Lower leg skin (tissue), 3 donors: ENCODE results near the gene TMEM94.

Experiments used
- CTCF ChIP-seq, 3 donors: fragments of 450-650 bp; IDR thresholded peaks; one replicate each; pipeline ENCODE4 v1.5.1; 2016; ENCODE audit warnings: antibody characterized with exemption in 3 of 3, mild to moderate bottlenecking in 3 of 3, moderate library complexity in 2 of 3
- POLR2A ChIP-seq, 2 donors: fragments of 450-650 bp; IDR thresholded peaks; one replicate each; pipeline ENCODE4 v1.6.1; 2016 to 2017; ENCODE audit warnings: antibody characterized with exemption in 2 of 2, mild to moderate bottlenecking in 1 of 2, moderate library complexity in 1 of 2

DNA sequence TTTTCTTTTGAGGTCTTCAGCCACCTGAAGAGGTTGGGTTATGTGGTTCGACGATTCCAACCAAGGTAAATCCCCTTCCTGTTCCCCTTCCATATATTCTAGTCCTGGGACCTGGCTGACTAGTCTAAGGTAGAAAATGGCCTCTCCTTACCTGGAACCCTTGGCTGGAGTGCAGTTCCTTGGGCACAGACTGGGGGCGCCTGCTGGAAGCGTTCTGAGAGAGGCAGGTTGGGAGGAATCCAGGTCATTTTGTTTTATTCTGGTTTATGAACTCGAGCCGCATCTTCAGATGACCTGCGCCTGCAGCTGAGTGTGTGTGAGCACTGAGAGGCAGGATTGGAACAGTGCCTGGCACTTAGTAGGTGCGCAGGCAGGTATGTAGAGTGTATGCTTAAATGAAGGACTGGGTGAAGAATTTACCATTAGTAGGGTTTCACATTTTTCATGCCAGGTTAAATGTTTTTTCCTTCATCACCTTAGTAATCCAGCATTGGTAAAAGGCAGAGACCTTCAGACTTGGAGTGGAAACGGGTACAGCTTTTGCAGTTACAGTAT is 62.6 kb downstream of the TMEM94 start:
- TF ChIP-seq CTCF (IDR thresholded peaks at IDR 0.05) (no peak), POLR2A (IDR thresholded peaks at IDR 0.05) (no peak)
